GM21737 (cell line): ENCODE results near the gene TNS3.

Experiments
- ATAC-seq: cut with Tn5 transposase; IDR thresholded peaks from one replicate; pipeline ENCODE4 v1.9.1; 2021; ENCODE audit warnings: mild to moderate bottlenecking, moderate library complexity; ENCODE audit not compliant: unreplicated experiment

Gene TNS3

GRCh38 chr7:47526466-47526865 is 55.4 kb downstream of the TNS3 start:
- ATAC-seq = no peak

- ATAC-seq = no peak
Observed at GRCh38 chr7:47525066-47525623, 56.8 kb downstream of the TNS3 start.

- no peak for ATAC-seq
Observed at GRCh38 chr7:47523401-47523800, 58.5 kb downstream of the TNS3 start.

DNA sequence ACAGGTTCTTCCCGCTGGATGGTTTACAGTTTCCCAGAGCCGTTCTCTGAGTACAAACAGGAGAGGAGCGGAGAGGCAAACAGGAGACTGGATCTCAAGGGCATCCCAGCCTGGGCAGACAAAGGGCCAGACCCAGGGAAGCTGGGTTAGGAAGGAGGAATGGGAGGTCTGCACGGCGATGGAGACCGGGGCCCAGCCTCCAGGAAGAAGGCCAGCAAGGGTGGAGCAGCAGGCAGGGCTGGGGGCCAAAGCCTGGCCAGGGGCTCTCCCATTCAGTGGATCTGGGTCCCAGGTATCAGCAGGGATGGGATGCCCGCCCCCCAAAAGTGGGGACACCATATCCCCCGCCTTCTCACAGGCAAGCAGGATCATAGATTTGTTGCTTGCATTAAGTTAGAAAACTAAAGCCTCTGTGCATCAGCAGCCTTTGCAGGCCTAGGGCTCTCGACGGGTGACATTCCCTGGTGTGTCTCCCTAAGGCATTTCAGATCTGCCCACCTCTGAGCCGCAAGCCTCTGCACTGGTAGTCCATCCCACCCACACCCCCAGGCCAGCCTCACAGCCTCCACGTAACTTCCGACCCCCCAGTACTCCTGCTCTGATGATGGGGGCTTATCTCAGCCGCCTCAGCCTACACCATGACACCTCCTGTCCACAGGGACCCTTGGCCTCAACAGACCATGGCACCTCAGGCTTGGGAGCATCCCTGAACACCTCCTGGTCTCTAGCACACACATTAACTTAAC is 59.9 kb downstream of the TNS3 start:
- no peak for ATAC-seq

- no peak for ATAC-seq
Observed at GRCh38 chr7:47521011-47521795, 60.7 kb downstream of the TNS3 start.

GRCh38 chr7:47520406-47520805 is 61.5 kb downstream of the TNS3 start:
- no peak for ATAC-seq

- no peak for ATAC-seq
Observed at GRCh38 chr7:47518827-47519226, 63.1 kb downstream of the TNS3 start.

DNA sequence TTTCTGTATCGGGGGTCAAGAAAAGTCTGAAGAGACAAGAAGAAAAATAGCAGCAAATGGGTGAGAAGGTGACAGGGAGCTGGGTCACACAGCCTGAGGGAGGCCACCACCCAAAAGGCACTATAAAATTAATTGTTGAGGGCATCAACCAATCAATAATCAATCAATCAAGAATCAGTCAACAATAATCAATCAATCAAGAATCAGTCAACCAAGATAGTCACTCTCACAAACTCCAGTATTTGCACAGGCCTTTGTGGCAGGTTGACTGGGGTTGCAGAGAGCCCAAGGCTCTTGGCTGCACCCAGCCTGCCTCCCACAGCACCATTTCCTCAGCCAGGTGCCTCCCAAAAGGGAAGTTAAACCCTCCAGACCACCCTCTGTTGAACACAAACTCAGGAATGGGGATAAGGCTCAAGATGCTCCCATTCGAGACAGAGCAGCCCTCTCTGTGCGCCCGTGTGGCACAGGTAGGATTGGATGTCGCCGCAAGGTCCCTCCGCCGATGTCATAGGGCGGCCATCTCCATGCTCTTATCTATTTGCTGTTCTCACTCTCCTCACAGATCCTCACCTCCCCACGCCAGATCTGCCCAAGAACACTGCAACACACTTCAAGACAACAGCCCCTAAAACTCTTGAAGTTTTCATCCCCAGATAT is 64.0 kb downstream of the TNS3 start:
- no peak for ATAC-seq

GRCh38 chr7:47516985-47517600 is 64.8 kb downstream of the TNS3 start:
- ATAC-seq = no peak

GRCh38 chr7:47516386-47516785 is 65.5 kb downstream of the TNS3 start:
- ATAC-seq = no peak

- no peak for ATAC-seq
Observed at GRCh38 chr7:47515305-47515834, 66.5 kb downstream of the TNS3 start.

DNA sequence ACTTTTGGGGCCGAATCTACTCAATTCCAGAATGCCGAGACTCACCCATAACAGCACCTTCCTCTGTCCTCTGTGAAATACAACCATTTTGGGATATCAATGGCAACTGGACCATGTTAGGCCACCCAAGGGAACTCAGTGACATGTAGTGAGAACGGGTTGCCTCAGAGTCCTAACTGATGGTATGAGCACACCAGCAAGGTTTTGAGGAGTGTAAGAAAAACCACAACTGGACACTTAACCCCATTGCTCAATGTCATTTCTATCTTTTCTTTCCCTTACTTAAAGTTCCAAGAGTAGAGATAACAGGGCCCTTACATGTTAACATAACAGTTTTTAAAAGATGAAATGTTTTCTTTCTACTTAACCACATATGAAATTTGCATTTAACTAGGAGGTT is 67.1 kb downstream of the TNS3 start:
- no peak for ATAC-seq

DNA sequence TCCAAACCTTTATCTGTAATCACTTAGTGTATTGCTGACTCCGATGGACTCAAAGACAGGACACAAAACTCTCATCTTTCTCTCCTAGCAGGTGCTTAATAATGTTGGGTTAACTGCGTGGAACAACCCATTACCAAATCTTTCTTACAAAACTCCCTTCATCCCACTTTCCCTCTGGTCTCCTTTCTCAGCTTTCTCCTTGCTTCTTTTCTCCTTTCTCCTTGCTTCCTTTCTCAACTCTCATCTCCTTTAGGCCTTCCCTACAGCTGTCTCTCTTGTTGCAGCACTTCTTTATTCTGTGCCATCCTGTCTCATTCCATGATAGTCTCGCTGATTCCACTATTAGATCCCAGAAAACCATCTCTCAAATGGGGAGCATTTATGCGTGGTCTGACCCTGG is 67.5 kb downstream of the TNS3 start:
- ATAC-seq = no peak

GRCh38 chr7:47513741-47514241 is 68.1 kb downstream of the TNS3 start:
- no peak for ATAC-seq

DNA sequence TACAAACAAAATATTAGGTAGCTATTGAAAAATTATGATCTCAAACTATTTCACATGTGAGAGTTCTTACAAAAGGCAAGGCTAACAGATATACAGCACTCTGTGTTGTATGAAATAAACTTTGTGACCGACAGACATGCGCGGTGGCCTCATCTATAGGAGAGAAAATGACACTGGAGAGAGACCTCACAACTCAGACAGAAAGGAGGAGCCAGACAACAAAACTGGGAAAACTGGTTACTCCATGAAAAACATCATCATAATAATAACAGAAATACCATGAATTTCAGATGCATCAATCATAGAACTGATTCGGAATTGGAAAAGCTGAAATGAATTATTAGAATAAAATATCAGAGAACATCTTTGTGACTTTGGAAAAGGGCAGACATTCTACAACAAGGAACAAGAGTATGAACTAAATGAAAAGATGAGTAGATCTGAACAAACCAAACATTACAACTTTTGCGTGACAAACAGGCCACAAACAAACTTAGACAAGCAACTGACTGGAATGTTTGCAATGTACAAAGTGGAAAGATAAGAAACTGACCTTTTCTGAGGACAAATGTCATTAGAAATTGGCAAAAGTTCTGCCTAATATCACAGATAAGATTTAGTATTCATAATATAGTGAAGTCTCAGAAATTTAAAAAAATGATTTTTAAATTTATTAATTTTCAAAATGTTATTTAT is 69.3 kb downstream of the TNS3 start:
- no peak for ATAC-seq

DNA sequence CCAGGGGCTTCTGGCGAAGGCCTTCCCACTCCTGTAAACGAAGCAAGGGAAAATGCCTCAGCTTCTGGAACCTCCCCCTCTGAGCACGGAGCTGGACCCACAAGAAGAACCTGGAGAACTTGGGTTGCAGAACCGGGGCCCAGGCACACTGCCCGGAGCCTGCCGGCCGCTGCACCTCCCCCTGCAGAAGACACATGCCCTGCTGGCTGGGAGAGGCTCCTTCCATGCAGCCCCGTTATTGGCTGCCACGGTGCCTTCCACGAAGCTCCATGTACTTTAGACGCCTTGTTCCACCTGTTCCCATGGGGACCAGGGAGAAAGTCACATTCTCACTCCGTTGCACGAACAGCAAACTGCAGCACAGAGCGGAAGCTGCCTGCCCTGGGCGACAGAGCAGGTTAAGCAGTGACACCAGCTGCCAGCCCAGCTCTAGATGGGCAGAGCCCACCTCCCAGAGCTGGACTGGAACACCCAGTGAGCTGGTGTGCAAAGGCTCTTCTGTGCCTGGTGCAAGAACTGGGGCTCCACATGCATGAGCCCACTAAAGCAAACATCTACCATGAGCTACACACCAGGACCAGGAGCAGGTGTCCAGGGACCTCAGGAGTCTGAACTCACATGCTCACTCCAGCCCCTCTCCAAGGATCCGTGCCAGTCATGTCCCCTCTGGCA is 70.1 kb downstream of the TNS3 start:
- no peak for ATAC-seq

GRCh38 chr7:47510786-47511185 is 71.1 kb downstream of the TNS3 start:
- ATAC-seq = no peak

- no peak for ATAC-seq
Observed at GRCh38 chr7:47510192-47510591, 71.7 kb downstream of the TNS3 start.

DNA sequence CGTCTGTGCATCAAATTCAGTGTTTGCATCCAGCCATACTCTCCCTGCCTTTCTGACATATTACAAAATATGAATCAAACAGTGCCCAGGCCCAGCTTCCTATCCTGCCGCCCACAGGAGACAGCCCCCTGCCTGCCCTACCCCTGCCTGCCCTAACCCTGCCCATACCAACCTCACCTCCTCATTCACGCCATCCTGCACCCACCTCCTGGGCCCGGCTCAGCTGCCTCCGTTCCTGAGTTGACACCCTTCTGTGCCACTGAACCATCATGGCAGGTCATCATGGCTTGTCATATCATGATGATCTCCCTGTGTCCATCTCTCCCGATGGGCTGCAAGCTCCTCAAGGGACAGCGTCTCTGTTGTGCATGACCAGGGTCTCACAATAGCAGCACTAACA is 72.3 kb downstream of the TNS3 start:
- ATAC-seq = no peak
